H7 (cell line): Measurements from ENCODE around the gene MAP3K21. TPM values are rescaled to one million over a fixed set of nuclear protein-coding genes. Genes with fewer than 3 reads are reported as not detected.

Source experiments
- DNase-seq: peaks from one replicate; pipeline ENCODE4 v3.0.0; 2012
- H3K27me3 ChIP-seq: 2 replicates; pipeline ENCODE4 v1.6.0; 2011; ENCODE audit warnings: mild to moderate bottlenecking, low read length; ENCODE audit not compliant: control insufficient read depth, insufficient read depth
- H3K36me3 ChIP-seq: replicated peaks from 2 replicates; pipeline ENCODE4 v1.5.1; 2011; ENCODE audit warnings: low read length; ENCODE audit not compliant: control insufficient read depth, insufficient read depth
- H3K4me3 ChIP-seq: 2 replicates; pipeline ENCODE4 v1.5.1; 2011; ENCODE audit warnings: low read depth, mild to moderate bottlenecking, control low read depth, low read length, moderate library complexity; ENCODE audit not compliant: insufficient read depth
- total RNA-seq: library from RNA; depleted of rRNA; stranded (reverse); fragments of >200 nt; shearing (Covaris generic); gene quantifications from 2 replicates; pipeline ENCODE4 v1.2.3, GENCODE V29; 2014

Gene MAP3K21
- total RNA-seq, 1 experiment from 2014 or later, result 28.0 TPM

DNA sequence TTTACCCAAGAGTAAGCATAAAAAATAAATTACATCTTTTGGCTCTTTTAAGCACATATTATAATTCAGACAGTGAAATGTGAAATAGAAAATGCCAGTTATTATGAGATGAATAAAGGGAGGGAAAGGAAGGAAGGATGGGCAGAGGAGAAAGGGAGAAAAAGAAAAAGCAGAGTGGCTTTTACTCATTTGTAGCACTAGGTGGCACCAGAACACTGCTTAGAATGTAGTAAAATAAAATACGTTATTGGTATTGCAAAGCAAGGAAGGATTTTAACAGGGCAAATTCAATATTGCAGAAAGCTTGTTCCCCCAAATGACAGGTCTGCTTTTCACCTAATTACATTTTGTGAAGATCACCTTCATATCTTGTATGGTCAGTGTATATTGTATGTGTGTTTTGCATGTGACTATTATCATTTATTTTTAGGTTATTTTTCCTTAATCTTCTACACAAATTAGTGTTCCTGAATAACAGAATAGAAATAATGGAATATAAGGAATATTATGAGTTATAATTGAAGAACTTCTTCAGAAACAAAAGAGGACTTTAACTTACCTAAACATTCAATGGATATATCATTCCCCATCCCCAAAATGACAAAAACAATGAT lies 22.9 kb upstream of the MAP3K21 start:
- no peak overlapping the region for H3K4me3 ChIP-seq
- no peak for DNase-seq
- no peaks in the 10 kb centered on the region for H3K27me3 ChIP-seq
- no peaks in the 10 kb centered on the region for H3K36me3 ChIP-seq

DNA sequence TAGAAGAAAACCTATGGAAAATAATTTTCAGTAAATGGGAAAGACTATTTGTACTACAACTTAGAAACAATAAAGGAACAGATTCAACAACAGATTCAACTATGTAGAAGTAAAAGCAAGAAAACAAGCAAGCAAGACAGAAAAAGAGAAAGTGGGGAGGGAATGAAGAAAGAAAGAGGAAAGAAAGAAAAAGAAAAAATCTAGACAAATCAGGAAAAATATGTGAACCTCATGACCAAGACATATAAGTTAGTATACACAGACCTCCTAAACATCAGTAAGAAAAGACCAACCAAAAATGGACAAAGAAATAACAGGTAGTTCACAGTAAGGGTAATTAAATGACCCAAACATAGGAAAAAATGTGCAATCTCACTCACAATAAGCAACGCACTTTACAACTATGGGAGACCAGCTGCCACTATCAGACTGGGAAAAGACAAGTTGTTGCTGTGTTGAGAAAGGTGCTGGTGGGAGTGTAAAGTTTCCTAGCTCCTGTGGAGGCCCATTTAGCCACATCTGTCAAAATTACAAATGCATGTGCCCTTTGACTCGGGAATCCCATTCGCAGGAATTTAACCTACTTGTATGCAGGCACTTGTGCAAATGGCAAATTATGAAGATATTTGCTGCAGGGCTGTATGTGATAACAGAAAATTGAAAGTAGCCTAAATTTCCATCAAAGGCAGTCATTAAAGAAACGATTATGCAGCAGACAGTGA lies 13.9 kb upstream of the MAP3K21 start:
- Histone ChIP-seq H3K36me3 (no peaks in the 10 kb centered on the region), H3K4me3 (no peak overlapping the region), H3K27me3 (no peaks in the 10 kb centered on the region)
- no peak for DNase-seq

DNA sequence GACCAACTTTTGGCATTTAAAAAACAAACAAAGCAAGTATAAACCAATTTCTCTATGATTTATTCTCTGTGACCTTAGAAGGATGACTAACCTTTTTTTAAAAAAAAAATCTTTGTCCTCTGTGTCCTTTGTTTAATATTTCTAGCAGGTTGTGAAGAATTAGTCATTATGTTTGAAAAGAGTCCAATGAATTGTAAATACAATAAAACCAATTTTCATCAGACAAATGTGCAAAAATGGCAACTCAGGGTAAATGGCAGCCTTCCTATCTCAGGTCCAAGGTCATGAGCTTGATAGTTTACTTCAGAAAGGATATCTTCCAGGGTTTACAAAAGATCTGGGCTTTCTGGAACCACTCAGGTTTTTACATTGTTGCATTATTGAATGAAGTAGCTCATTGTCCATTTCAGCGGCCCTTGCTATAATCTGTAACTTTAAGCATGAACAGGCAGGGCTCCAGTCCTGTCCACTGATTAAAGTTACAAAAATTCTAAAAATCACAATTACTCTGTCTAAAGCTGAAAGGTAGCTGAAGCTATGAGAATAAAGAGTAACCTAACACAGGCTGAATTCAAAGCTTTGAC lies 11.7 kb upstream of the MAP3K21 start:
- DNase-seq, result no peak

DNA sequence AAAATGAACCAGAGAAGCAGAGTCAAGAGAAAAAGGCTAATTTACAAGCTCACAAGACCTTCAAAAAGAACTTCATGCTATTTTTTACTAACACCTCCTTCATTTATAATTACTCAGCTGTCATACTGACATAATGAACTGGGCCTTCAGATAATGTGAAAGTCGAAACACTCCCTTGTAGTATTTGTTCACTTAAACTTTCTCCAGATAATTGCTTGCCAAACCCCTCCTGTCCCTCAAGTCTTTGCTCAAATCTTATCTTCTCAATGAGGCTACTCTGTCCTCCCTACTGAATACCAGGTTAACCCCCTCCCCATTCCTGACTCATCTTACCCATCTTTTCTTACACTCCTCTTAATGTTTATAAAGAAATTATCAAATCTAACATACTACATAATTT lies 11.1 kb upstream of the MAP3K21 start:
- DNase-seq, result no peak
- Histone ChIP-seq H3K4me3 (no peak overlapping the region), H3K27me3 (no peaks in the 10 kb centered on the region), H3K36me3 (no peaks in the 10 kb centered on the region)

More for the DNA sequence above, 11.7 kb upstream of the MAP3K21 start:
- H3K36me3 ChIP-seq, result no peaks in the 10 kb centered on the region
- H3K27me3 ChIP-seq, result no peaks in the 10 kb centered on the region
- H3K4me3 ChIP-seq, result no peak overlapping the region

DNA sequence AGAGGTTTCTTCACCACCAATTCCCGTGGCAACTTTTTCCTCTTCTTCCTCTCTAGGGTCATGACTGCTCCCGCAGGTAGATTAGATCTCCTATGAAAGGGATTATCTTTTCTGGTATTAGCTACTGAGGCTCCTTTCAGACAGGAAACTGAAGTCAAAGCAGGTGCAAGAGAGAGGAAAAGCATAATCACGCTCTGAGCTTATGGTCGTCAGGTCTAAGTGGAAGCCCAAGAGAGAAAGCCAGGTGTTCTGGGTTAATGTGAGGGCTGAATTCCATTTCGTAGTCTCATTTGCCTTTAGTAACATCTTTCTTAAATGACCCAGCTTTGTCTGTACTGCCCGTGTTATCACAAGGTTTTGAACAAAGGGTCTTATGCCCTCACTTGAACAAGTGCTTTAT lies 8.3 kb upstream of the MAP3K21 start:
- Histone ChIP-seq H3K4me3 (no peak overlapping the region), H3K27me3 (no peaks in the 10 kb centered on the region; the same call in 1 of the 2 replicates), H3K36me3 (no peaks in the 10 kb centered on the region)
- DNase-seq, result no peak

DNA sequence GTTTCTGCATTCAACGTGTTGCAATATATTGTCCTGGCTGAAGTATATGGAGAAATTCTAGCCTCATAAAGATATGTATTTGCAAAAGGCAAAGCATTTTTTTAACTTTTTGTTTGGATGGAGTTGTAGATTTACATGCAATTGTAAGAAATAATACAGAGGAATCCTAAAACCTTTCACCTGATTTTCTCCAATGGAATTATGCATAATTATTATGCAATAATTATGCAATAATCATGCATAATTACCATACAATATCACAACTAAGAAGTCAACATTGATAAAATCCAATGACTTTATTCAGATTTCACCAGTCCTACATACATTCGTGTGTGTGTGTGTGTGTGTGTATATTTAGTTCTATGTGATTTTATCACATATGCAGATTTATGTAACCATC lies 7.5 kb upstream of the MAP3K21 start:
- no peak for DNase-seq
- no peaks in the 10 kb centered on the region; the same call in 1 of the 2 replicates for H3K27me3 ChIP-seq
- H3K4me3 ChIP-seq, result no peak overlapping the region
- no peaks in the 10 kb centered on the region for H3K36me3 ChIP-seq

DNA sequence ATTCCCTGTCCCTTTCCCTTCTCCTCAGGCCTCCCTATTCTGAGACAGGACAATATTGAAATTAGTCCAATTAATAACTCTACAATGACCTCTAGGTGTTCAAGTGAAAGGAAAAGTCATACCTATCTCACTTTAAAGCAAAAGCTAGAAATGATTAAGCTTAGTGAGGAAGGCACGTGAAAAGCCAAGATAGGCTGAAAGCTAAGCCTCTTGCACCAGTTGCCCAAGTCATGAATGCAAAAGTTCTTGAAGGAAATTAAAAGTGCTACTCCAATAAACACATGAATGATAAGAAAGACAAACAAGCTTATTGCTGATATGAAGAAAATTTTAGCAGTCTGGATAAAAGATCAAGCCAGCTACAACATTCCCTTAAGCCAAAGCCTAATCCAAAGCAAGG lies 3.8 kb upstream of the MAP3K21 start:
- no peaks in the 10 kb centered on the region for H3K36me3 ChIP-seq
- no peak for DNase-seq
- no peak overlapping the region for H3K4me3 ChIP-seq
- peaks cover 18% of the 10 kb centered on the region for H3K27me3 ChIP-seq

DNA sequence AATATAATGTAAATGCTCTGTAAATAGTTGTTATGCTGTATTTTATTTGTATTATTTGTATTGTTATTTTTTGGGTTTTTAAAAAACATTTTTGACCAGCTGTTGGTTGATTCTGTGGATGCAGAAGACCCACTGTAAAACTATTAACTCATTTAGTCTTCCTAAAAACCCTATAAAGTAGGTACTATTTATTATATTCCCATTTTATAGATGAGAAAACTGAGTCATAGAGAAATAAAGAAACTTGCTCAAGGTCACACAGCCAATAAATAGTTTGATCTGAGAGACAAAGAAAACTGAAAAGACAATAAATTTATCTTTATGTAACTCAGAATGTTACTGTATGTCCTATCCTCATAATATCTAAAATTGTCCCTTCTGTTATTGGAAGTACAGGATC lies 1.2 kb upstream of the MAP3K21 start:
- DNase-seq, result no peak
- H3K4me3 ChIP-seq, result no peak overlapping the region
- H3K27me3 ChIP-seq, result peaks cover 24% of the 10 kb centered on the region
- H3K36me3 ChIP-seq, result no peaks in the 10 kb centered on the region

DNA sequence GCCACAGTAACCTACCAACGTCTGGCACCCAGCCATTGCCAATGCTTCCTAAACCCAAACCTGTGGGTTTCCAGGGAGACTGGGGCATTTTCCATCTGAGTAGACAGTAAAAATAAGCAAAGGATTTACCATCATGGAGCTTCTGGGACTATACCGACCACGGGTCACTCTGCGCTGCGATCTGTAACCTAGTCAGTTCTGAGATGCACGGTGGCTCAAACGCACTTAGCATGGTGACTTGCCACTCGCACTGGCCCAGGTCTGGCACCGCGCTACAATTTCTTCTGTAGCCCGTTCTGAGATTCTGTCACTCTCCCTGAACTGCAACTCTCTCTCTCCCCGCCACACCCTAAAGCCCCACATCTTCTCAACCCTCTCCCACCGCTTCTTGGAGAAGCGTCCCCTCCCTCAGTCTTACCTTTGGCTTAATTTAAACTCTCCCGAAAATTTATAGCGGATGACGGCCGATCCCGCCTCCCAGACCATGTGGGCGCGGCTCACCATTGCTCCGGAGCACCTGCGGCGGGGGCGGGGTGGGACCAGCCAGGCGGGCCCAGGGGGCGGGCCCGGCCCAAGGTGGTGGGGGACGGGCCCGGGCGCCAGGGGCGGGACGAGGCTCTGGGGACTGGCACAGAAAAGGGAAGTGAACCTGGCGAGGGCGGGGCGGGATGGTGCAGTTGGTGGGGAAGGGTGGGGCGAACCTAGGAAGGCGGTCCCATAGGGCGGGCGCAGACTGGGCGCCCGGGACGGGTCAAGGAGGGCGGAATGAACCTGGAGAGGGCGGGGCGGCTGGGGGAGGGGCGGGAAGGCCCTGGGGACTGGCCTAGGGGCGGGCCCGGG lies 493 bp upstream of the MAP3K21 start:
- Histone ChIP-seq H3K27me3 (peaks cover 24% of the 10 kb centered on the region), H3K4me3 (peak overlapping the region; percentile 55), H3K36me3 (no peaks in the 10 kb centered on the region)
- peak; percentile 97 for DNase-seq

DNA sequence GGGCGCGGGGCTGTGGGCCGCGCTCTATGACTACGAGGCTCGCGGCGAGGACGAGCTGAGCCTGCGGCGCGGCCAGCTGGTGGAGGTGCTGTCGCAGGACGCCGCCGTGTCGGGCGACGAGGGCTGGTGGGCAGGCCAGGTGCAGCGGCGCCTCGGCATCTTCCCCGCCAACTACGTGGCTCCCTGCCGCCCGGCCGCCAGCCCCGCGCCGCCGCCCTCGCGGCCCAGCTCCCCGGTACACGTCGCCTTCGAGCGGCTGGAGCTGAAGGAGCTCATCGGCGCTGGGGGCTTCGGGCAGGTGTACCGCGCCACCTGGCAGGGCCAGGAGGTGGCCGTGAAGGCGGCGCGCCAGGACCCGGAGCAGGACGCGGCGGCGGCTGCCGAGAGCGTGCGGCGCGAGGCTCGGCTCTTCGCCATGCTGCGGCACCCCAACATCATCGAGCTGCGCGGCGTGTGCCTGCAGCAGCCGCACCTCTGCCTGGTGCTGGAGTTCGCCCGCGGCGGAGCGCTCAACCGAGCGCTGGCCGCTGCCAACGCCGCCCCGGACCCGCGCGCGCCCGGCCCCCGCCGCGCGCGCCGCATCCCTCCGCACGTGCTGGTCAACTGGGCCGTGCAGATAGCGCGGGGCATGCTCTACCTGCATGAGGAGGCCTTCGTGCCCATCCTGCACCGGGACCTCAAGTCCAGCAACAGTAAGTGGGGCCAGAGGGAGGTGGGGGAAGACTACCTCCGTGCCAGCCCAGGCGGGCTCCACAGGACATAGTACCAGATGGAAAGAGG lies 808 bp downstream of the MAP3K21 start:
- H3K4me3 ChIP-seq, result peak overlapping the region; percentile 87
- H3K27me3 ChIP-seq, result peaks cover 24% of the 10 kb centered on the region
- DNase-seq, result peak; percentile 69
- no peaks in the 10 kb centered on the region for H3K36me3 ChIP-seq

DNA sequence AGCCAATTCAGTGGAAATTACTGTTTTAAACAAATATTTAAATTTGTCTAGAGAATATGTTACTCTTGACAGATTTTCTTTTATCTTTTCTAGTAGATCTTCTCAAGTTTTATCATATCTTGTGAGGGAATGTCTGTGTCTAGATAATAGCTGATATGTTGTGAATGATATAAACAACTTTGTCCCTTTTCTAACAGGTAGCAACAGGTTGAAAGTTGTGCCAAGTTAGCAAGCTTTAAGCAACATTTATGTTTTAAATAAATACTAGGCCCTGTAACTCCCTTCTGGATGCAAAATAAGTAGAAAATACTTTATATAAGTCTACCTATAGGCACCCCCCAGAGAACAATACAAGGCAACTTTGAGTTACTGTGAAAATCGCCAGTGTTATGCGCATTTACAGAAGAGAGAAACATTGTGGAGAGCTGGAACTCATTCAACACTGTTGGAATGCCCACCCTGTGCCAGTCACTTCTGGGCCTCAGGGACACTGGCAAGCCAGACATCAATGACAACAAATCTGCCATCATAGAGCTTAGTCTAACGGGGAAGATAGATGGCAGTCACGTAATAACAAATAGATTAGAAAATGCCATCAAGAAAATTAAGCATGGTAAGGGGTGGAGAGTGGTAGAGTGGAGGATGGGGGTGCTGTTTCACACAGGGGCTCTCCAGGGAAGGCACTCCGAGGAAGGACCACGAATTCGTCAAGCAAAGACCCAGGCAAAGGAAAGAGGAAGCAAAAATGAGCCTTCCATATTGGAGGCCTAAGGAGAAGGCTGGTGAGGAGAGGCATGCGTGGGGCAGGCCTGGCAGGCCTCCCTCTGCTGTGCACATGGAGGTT lies 4.4 kb downstream of the MAP3K21 start:
- DNase-seq, result no peak
- Histone ChIP-seq H3K4me3 (no peak overlapping the region), H3K27me3 (peaks cover 11% of the 10 kb centered on the region), H3K36me3 (no peaks in the 10 kb centered on the region)

DNA sequence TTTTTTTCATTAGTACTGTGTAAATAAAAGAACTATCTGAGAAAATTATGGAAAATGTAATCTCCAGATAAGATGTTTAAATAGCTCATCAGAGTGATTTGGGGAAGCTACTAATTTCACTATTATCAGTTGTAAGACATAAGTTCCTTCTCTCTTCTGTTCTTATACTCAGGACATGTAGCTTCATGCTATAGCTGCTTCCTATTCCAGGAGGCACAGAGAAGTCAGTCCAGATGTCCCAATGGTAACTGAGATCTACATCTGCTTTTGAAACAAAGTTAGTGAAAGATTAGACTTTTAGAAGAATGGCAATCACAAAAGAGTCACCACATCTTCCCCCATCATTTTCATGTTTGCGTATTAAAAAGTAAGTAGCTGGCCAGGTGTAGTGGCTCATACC lies 5.6 kb downstream of the MAP3K21 start:
- H3K36me3 ChIP-seq, result no peaks in the 10 kb centered on the region
- no peak for DNase-seq
- peaks cover 9% of the 10 kb centered on the region for H3K27me3 ChIP-seq
- H3K4me3 ChIP-seq, result no peak overlapping the region

DNA sequence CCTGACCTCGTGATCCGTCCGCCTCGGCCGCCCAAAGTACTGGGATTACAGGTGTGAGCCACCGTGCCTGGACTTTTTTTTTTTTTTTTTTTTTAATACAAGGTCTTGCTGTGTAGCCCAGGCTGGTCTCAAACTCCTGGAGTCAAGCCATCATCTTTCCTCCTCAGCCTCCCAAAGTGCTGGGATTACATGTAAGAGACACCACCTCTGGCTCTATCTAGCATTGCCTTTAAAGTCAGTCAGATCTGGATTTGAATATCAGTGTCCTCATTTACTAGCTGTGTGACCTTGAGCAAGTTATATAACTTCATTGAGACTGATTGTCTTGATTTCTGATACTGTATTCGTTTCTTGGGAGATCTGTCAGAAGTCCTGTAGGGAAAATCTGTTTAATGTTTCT lies 6.6 kb downstream of the MAP3K21 start:
- no peak overlapping the region for H3K4me3 ChIP-seq
- DNase-seq, result no peak

More for the DNA sequence above, 6.6 kb downstream of the MAP3K21 start:
- Histone ChIP-seq H3K27me3 (peaks cover 2% of the 10 kb centered on the region; the same call in 1 of the 2 replicates), H3K36me3 (no peaks in the 10 kb centered on the region)
